ENCODE data around the gene TINCR.
"Not testable (repeated sequence)": the region's sequence is repeated elsewhere in the genome, so short reads cannot be mapped to it uniquely, and the experiment has no call there.

Gene TINCR

DNA sequence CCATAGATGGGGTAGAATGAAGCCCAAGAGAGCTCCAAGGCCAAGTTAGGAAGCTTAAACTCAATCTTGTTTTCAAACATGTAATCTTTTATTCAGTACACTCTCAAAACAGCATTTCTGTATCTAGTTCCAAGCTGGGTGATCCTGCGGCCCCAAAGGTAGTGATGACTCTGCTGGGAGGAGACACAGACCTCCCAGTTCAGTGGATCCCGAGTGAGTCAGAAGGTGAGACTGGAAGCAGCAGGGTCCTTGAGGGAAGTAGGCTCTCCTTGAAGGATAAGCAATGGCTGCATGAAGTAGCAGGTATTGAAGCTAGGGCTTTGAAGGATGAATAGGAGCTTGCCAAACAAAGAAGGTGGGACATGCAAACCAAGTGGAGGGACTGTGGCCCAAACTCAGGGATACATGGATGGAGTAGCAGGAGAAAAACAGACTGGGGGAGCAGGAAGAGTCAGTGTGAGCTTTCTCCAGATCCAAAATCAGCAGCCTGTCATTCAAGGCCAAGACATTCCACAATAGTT lies 9.6 kb downstream of the TINCR start:
- DNase-seq (ENCODE audit: low read depth): no peak

GRCh38 chr19:5557691-5558090 lies 10.1 kb downstream of the TINCR start:
- DNase-seq (ENCODE audit: low read depth): no peak

DNA sequence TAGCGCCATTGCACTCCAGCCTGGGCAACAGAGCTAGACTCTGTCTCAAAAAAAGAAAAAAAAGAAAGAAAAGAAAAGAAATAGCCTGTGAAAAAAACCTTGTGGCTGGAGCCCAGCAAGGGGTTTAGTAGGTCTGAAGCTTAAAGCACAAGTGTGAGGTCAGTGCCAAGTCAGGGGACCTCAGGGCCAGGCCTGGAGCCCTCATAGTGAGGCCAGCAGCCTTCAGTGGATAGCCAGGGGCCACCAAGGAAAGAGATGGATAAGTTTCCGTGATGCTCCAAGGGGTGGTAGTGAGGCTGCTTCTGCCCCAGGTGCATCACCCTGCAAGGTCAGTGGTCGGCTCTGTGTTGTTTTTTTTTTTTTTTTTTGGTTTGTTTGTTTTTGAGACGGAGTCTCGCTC lies 12.9 kb downstream of the TINCR start:
- DNase-seq (ENCODE audit: low read depth): no peak

GRCh38 chr19:5553892-5554291 lies 13.9 kb downstream of the TINCR start:
- no peak for DNase-seq (ENCODE audit: low read depth)

DNA sequence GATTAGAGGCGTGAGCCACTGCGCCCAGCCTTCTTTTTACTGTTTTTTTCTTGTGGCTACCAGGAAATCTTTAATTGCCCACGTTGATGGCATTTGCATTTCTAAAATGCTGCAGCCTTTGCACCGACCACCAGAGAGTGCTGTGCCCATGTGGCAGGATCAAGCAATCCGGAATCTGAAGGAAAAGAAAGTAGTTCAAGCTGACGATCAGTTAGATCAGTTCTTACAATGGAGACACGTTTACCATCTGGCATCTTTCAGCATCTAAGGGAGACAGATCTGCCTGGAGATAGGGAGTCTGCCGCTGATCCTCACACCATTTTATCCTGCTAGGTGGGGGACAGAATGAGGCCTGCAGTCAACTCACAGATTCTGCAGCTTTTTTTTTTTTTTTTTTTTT lies 19.9 kb downstream of the TINCR start:
- no peak for DNase-seq (ENCODE audit: low read depth)

DNA sequence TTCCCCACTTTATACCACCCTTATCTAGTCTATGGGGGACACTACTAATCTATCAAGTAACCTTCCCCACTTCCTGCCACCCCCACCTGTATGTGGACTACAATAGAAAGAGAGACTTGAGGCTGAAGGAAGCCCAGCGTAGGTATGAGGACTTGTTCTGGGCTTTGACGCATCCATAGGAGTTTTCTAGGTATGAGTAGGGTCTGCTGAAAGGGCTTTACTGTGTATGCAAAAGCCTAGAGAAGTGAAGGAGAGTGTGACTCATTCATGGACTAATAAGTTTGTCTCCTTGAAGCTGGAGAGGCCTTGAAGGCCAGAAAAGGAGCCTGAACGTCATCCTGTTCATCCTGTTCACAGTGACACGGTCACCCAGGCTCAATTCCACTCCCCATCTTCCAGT lies 21.8 kb downstream of the TINCR start:
- DNase-seq (ENCODE audit: low read depth): no peak

GRCh38 chr19:5545051-5545450 lies 22.7 kb downstream of the TINCR start:
- no peak for DNase-seq (ENCODE audit: low read depth)

- DNase-seq (ENCODE audit: low read depth): no peak
Observed at GRCh38 chr19:5542665-5543064, 25.1 kb downstream of the TINCR start.

- no peak for DNase-seq (ENCODE audit: low read depth)
Observed at GRCh38 chr19:5541456-5541855, 26.3 kb downstream of the TINCR start.

DNA sequence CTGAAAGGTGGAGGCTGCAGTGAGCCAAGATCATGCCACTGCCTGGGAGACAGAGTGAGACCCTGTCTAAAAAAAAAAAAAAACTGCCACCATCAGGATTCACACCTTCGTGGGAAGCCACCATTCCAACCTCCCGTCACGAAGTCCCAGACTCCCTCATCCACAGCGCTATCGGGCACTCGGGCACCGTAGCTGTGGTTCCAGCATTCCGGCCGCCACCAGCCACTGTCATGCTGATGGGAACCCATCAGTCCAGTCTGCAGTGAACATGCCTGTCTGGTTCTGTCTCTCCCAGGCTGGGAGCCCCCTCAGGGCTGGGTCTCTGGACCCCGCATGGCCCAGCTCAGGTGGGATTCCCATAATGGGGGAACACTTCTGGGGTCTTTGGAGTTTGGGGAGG lies 27.5 kb downstream of the TINCR start:
- no peak for DNase-seq (ENCODE audit: low read depth)

DNA sequence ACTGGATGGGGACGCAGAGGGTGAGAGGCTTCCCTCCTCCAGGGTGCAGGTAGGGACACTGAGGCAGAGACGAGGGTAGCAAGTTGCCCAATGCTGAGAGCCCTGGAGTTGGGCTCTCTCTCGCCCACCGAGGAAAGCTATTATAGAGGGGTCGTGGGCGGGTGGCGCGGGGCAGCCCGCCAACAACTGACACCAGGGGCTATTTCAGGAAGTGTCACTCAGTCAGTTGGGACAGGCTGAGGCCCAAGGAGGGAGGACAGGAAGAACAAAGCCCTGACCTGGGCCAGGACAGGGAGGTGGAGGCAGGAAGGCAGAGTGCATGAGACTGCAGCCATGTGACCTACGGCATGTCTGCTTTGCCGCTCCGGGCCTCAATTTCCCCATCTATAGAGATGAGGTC lies 29.9 kb downstream of the TINCR start:
- DNase-seq (ENCODE audit: low read depth): no peak

DNA sequence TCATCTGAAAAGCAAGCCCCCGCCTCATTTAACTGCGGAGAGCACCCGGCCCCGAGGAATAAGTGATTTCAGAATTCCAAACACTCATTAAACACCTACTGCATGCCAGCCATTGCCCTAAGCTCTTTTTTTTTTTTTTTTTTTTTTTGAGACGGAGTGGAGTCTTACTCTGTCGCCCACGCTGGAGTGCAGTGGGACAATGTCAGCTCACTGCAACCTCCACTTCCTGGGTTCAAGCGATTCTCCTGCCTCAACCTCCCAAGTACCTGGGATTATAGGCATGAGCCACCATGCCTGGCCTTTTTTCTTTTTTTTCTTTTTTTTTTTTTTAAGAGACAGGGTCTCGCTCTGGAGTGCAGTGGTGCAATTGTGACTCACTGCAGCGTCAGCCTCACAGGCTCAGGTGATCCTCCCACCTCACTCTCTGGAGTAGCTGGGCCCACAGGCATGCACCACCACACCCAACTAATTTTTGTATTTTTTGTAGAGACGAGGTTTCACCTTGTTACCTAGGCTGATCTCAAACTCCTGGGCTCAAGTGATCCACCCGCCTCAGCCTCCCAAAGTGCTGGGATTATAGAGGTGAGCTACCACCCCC lies 30.7 kb downstream of the TINCR start:
- DNase-seq (ENCODE audit: low read depth): not testable (repeated sequence)

- DNase-seq (ENCODE audit: low read depth): no peak
Observed at GRCh38 chr19:5536337-5536894, 31.3 kb downstream of the TINCR start.

DNA sequence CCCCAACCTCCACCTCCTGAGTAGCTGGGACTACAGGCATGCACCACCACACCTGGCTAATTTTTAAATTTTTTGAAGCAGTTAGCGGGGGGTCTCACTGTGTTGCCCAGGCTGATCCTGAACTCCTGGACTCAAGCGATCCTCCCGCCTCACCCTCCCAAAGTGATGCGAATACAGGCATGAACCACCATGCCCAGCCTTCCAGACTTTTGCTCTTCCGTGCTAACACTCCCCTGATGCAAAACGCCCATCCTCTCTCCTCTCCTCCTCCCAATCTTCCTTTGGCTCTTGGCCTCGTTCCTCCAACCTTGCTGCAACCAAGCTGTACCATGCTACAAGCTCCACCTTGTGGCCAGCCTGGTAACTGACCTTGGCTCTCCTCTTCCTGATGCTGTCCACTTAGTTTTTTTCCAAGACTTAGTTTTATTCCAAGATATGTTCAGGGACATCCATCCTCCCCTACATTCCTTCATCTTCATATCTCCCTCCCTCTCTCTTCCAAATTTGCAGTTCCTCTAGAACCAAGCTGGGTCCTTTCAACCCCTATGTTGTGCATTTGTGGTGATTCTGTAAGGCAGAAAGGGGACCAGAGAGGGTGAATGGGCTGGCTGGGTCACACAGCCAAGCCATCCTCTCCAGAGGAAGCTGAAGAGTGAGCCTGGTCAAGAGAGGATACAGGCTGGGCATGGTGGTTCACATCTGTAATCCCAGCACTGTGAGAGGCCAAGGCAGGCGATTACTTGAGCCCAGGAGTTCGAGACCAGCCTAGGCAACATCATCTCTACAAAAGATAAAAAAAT lies 32.8 kb downstream of the TINCR start:
- DNase-seq (ENCODE audit: low read depth): no peak

DNA sequence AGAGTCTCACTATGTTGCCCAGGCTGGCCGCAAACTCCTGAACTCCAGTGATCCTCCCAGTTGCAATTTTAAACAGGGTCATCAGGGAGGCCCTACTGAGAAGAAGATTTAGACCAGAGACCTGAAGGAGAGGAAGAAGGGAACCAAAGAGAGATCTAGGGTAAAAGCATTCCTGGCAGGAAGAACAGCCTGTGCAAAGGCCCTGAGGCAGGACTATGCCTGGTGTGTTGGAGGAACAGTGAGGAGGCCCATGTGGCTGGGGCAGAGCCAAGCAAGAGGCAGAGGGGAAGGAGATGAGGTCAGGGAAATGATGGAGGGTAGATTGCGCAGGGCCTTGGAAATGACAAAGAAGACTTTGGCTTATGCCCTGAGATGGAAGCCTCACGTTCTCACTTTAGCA lies 34.5 kb downstream of the TINCR start:
- DNase-seq (ENCODE audit: low read depth): no peak

GRCh38 chr19:5530701-5531100 lies 37.1 kb downstream of the TINCR start:
- no peak for DNase-seq (ENCODE audit: low read depth)

- DNase-seq (ENCODE audit: low read depth): no peak
Observed at GRCh38 chr19:5526691-5527090, 41.1 kb downstream of the TINCR start.

- DNase-seq (ENCODE audit: low read depth): no peak
Observed at GRCh38 chr19:5524081-5524480, 43.7 kb downstream of the TINCR start.

DNA sequence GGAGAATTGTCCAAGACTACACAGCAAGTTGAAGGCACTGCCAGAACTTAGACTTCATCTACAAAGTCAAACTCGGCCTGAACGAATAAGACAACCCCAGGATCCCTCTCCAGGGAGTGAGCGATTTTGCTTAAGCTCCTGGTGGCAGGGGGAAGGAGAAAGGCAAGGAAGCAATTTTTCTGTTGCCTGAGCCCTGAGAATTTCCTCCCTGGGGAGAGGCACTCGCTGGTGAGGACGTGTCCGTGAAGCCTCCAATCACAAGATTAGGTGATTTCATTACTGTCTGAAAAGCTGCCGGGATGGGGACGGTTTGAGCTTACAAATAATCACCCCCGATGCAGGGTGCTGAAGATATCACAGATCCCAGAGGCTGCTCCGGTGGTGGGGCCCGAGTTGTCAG lies 45.6 kb downstream of the TINCR start:
- DNase-seq (ENCODE audit: low read depth): no peak

DNA sequence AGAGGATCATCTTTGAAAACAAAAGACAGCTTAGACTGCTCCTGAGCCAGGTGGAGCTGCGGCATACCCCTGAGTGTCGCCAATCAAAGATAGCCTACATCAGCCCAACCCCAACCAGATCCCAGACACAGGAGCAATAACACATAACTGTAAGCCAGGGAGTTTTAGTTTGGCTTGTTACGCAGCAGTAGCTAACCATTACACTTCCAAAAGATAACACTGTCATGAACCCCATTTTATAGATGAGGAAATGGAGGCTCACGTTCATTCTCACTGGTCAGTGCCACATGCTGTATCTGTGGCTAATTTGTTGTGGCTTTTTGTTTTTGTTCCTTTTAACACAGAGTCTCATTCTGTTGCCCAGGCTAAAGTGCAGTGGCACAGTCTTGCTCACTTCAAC lies 47.3 kb downstream of the TINCR start:
- DNase-seq (ENCODE audit: low read depth): no peak

GRCh38 chr19:5519076-5519475 lies 48.7 kb downstream of the TINCR start:
- no peak for DNase-seq (ENCODE audit: low read depth)

GRCh38 chr19:5515737-5516136 lies 52.0 kb downstream of the TINCR start:
- DNase-seq (ENCODE audit: low read depth): no peak

DNA sequence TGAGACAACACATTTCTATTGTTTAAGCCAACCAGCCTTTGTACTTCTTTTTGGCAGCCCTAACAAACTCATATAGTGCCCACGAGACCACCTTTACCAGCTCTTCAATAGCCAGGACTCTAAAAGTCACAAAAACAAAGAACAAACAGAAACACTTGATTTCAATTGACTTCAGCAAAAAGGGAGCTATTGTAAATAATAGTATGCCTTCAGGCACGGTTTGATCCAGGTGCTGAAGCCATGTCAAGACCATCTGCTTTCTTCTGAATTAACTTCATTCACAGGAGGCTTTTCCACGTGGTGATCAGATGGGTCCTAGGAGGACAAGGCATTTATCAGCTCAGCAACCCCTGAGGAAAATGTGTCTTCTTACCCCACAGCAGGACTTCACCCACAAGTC lies 53.8 kb downstream of the TINCR start:
- DNase-seq (ENCODE audit: low read depth): no peak

All from stimulated activated CD8-positive, alpha-beta memory T cell treated with anti-CD3 and anti-CD28 coated beads, Interleukin-7, amount 100 ng/mL, for 24 hours (primary cell).